Fibroblast of skin of right biceps (primary cell): ENCODE measurements around the gene SPACA7.

Source experiments
- DNase-seq: peaks from one replicate; pipeline ENCODE4 v3.0.0-alpha.2; 2013

The SPACA7 gene

DNA sequence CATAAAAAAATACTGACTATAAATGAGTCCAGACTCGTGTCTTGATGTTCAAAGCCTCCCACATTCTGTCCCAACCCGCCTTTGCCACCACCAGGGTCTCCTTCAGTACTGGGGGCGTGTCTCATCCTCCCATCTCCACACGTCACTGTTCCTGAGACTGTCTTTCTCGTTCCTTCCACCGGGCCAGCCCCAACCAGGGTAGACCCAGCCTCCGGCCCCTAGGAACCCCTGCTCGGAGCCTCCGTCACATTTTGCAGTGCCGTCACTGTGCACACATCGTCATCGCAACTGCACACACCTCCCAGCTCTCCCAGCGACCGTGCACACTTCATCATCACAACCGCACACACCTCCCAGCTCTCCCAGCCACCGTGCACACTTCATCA, 73.4 kb downstream of the SPACA7 start:
- no peak for DNase-seq

DNA sequence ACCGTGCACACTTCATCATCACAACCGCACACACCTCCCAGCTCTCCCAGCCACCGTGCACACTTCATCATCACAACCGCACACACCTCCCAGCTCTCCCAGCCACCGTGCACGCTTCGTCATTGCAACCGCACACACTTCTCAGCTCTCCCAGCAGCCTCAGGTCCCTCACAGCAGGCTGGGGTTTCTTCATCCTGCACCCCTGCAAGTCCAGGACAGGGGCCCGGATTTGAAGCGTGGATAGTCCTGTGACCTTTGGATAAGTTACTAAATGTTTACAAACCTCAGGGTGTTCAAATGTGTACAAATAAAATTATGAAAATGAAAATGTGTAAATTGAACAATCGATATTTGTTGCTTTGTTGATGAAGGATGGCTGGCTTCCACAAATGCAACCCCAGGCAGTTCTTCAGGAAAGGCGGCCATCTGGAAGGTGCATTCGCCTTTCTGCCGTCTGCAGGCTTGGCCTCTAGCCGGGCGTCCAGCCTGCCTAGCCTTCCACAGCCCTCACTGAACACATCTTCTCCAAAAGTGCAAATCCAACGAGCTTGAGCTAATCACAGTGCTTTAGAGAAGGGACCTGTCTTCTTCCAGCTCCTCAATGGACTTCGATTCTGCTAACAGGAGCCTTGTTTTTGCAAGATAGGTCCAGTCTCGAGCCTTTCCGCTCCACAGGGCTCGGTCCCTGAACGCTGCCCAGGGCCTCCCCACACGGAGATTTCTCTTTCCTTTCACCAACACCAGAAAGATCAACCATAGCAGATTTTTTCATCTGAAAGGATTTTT, 74.2 kb downstream of the SPACA7 start:
- no peak for DNase-seq

DNA sequence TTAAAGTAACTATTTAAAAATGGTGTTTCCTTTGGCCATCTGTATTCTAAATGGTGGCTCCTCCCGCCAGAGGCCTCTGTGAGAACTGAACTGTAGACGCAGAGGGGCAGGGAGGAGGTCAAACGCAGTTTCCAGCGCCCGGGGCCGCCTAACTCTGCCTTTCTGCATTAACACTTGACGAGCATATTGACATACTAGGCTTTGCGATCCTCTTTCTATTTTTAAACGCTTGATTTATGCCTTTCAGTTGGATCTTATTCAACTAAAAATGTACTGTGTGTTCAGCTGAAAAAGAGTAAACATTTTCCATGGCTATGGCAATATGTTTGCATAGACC, 74.7 kb downstream of the SPACA7 start:
- no peak for DNase-seq

DNA sequence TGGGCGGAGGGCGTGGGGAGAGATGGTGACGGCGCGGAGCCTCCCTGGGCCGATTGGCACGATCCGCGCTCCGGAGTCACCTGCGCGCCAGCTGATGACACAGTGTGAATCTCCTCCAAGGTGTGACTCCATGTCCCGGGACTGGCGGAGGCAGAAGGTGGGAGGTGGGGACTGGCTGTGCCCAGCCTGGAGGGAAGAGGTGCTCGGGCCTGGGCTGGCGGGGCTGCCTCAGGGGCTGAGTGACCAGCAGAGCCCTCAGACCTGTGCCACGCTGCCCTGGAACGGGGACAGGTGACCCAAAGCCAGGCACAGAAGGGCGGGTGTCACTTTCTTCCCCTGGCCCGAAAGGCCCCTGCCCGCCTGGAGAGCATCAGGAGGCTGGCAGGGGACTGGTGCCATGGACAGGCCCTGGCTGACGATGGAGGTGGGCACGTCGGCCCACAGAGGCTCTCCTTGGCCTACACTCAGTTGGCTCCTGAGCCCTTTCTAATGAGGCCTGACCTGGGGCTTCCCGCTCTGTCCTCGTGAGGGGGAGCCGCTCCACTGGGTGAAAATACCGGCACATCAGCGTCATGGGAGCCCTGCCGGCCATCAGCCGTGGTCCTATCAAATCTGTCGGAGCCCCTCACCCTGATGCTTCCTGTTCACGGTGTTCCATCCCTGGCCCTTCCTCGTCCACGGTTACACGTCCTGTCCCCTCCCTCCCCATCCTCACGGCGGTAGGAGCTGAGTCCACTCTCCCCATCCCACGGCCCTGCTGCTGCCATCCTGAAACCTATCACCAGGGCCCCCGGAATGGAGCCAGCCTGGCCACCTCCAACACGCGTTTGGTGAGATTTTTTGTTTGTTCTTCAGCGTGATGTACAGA, 75.6 kb downstream of the SPACA7 start:
- no peak for DNase-seq

DNA sequence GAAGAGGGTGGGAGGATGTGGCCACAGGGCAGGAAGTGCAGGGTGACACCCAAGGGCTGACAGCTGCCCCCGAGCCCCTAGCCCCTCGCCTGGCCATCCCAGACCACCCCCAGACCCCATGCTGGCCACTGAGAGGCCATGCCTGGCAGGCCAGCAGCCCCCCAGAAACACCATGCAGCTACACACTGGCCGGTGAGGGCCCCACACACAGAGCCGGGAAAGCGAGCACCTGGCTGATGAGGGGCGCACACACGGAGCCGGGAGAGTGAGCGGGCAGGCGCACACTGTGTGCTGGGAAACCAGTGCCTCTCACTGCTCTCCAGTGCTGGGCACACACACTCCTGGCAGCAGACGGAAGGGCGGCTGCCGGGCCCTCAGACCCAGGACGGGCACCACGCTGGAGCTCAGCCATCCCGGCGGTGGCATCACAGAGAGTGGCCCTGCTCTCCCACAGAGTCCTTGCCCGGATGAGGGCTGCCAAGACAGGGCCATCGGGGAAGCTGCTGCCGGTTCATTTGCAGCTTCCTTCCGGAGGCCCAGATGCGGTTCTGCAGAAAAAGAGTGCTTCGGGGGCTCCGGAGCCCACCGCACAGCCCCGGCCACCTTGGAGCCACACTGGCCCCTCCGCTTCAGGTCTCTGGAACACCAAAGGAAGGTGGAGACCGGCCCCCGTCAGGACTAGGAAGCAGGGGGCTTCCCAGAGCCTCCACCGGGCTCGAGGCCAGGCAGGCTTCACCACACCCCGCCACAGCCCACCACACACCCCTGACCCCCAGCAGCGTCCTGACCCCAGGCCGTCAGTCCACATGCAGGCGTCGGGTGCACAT, 76.4 kb downstream of the SPACA7 start:
- DNase-seq = no peak

DNA sequence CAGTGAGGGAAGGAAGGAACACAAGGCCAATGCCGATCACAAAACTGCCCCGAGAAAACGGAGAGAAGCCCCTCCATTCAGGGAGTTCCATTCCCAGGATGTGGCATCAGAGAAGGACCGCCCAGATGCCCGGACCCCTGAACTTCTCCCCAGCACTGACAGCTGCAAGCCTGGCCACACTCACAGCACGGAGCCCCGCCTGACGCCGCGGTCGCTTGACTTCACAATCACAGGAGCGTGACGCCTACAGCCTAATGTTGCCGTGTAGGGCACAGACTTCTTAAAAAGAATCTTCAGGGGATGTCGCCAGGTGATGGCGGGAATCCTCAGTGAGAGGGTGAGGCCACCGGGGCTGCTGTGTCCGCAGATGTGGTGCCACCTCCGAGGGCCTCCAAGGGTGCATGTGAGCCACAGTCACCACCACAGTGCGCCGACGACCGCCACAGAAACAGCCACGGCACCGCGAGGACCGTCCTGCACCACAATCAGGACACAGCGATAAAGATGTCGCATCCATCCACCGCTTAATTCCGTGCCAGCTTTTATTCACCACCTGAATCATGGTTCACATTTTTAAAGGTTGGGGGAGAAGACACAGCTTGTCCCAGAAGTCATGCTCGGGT, 77.2 kb downstream of the SPACA7 start:
- DNase-seq = no peak

DNA sequence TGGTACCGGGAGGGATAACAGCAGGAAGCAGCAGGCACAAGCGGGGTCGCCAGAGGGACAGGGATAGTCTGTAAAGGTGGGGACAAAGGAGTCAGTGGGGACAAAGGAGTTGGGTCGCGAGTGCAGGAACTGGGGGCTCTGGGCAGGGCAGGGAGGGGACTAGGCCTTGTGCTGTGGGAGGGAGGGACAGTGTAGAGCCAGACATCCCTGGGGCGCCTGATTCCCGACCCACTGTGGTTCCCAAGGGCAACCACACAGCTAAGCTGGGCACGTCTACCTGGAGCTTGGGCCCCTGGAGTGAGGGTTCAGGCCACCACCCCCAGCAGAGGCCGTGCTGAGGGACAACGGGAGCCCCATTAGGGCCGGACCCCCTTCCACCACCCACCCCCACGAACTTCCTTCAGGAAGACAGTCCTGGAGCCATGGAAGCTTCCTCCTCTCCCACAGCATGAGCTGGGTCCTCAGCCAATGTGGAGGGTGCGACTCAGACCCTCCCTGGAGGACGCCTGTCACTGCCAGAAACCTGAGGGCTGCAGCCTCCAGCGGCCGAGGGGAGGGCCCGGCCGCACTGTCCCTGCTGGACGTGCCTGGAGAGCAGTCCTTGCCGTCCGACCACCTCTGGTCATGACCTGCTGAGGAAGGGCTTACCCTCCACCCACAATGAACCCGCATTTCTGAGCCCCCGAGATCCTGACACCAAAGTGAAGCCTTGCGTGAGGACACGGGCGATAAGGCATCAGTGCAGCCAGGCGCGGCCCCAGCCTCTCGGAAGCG, 77.9 kb downstream of the SPACA7 start:
- DNase-seq = no peak

DNA sequence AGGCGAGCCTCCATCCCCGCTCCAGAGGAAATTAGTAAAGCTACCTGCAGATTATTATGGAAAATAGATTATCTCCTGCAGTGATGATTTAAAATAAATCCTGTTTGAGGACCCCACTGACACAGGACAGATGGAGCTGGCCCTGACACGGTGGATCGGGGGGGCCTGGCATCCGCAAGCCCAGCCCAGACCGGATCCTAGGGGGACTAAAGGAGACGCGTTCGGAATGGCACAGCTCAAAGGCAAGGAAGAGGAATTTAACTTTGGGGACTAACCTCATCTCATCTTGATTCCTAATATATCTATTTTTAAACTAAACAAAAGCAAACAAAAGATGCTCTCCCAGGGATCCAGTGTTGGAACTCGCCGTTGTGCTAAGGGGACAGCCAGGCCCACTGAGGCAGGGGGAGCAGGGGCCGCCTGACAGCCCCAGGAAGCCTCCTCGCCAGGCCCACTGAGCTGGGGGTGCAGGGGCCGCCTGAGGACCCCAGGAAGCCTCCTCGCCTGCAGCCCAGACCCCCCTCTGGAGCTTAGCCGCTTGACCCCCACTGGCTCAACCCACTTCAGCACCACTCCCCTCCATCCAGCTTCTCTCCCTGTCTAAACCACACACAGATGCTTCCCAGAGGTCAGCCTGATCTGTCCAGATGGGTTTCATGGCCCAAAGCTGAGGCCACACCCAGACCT, 78.6 kb downstream of the SPACA7 start:
- no peak for DNase-seq

DNA sequence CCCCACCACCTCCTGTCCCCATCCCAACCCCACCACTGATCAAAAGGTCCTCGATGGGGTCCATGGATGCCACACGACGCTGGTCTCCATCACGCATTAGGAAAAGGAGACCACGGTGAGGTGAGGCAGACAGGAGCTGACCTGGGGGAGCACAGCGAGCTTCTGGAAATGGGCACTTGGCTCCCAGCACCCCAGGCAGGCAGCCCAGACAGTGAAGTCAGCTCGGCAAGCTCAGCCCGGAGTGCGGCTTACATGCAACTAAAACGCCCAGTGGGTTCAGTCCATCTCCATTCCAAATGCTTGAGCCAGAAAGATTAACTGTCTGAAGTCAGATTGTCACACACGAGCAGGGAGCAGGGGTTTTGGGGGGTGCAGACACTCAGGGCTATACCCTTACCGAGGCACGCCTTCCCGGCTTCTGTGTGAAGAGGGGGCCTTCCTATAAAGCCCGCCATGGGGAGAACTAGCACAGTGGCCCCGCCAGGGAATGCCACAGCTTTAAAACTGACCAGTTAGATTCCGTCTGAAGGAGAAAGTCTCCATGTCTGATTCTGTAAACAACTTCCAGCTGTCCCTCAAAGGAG, 79.4 kb downstream of the SPACA7 start:
- DNase-seq = no peak

DNA sequence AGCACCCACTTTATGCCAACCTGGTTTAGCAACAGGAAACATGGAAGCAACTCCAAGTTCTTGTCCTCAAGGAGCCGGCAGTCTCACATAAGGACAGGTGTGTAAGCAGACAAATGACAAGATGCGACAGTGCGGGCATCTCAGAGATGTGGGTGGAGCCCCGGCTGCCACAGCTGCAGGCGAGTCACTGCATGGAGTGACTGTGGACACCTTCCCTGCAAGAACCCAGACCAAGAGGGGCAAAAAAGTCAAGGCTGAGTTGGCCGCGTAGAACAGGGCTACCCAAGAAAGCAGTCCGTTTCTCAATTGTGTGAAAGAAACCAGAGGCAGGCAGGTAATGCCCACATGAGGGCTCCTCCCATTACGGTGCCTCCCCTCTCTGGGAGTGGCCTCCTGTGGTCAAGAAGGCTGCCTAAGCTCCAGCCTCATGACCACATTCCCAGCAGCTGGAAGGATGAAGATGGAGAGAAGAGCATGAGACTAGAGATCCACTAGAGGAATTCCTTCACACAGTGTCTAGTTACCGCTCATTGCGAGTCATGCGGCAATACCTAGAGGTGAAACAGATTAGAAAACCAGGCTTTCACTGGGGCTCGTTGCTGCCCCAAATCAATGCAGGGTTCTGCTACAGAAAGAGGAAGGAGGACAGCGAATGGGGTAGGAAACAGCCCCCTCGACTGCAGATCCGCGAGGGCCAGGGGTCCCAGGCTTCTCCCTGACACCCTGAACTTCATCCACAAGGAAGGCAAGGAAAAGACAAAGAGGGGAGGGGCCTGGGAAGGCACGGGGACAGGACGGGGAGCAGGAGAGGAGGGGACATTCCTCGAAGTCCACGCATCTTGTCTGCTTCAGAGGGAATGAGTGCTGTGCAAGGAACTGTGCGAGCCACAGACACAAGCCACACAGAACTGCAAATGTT, 80.2 kb downstream of the SPACA7 start:
- no peak for DNase-seq

DNA sequence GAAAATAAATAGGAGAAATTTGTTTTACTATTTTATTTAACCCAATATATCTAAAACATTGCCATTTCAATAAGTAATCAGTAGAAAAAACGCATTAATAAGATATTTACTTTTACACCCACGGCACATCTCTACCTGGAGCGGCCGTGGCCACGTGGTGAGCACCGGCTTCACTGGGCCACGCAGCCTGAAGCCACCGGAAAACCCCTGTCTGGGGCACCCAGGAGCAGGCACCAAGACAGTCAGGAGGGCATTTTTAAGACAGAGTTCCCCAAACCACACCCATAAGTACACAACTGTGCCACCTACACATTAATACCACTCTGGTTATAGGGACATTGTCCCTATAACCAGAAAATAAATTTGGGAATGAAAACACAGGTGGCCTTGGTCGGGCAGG, 80.9 kb downstream of the SPACA7 start:
- no peak for DNase-seq

DNA sequence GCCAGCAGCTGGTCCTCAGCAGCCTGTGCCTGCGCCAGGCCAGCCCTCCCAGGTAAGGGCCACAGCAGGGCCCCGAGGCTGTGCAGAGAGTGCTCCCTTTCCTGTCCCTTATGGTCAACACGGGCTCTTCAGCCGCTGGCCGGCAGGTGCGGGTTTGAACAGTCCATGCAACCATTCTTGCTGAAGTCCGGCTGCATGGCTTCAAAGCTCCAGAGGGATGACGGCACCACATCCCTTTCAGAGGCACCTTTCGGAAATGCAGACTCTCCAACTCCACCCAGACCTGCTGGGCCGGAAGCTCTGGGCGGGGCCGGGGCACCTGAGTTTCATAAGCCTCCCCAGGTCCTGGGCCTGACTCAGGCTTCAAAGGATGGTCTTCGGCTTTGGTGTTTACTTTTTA, 81.3 kb downstream of the SPACA7 start:
- no peak for DNase-seq

DNA sequence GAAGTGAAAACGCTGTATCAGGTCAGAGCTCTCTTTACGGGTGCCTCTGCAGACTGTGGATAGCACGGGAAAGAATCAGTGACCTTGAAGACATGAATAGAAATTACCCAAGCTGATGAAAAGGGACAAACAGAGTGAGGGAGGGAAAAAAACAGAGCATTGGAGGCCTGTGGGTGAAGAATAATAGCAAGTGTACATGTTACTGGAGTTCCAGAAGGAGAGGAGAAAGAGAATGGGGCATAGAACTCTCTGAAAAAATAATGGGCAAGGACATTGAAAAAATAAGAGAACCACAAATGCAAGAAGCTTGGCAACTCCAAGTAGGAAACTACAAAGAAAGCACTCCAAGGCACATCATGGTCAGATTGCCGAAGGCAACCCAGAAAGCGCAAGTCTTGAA, 86.3 kb downstream of the SPACA7 start:
- DNase-seq = no peak

DNA sequence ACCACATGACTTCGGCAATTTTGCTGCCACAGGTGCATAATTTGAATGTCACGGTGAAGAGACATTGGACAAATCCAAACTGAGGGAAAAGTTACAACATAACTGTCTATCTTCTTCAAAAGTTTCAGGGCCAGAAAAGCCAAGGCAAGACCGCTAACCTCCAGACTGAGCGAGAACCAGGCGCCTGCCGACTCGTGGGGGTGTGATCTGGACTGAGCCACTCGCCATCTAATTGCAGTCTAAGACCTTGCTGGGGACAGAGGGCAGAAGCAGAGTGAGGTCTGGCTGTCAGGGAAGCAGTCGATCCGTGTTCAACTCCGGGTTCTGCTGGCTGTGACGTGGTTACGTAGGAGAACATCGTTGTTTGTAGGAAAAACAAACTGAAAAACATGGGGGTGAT, 88.6 kb downstream of the SPACA7 start:
- no peak for DNase-seq

DNA sequence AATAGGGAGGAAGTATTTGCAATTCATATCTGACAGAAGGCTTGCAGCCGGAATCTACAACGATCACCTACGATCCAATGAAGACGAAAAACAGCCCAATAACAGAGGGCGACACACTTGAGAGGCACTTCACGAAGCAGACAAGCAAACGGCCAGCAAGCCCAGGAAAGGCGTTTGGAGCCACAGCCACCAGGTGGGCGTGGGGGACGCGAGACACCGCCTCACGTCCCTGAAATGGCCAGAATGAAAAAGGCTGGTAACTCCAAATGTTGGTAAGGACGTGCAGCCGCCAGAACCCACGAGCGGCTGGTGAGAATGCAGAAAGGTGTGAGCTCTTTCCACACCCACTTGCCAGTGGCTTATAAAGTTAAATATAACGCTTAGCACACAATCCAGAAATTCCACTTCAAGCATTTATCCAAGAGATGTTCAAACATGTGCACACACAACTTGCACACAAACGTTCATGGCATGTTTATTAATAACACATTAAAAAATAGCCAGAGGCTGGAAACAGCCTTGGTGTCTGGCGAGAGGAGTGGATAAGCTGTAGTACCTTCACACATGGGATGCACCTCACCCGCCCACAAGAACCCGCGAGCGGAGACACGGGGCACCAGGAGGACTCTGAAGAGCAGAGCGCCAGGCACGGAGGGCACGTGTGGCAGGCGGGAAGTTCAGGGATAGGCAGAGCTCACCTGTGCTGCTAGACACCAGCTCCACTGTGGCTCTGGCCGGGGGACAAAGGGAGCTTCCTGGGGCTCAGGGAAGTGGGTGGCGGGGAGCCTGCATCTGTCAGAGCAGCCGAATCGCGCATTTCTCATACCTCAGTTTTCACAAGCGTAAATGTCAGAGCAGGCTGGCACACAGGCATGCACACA, 89.3 kb downstream of the SPACA7 start:
- no peak for DNase-seq

DNA sequence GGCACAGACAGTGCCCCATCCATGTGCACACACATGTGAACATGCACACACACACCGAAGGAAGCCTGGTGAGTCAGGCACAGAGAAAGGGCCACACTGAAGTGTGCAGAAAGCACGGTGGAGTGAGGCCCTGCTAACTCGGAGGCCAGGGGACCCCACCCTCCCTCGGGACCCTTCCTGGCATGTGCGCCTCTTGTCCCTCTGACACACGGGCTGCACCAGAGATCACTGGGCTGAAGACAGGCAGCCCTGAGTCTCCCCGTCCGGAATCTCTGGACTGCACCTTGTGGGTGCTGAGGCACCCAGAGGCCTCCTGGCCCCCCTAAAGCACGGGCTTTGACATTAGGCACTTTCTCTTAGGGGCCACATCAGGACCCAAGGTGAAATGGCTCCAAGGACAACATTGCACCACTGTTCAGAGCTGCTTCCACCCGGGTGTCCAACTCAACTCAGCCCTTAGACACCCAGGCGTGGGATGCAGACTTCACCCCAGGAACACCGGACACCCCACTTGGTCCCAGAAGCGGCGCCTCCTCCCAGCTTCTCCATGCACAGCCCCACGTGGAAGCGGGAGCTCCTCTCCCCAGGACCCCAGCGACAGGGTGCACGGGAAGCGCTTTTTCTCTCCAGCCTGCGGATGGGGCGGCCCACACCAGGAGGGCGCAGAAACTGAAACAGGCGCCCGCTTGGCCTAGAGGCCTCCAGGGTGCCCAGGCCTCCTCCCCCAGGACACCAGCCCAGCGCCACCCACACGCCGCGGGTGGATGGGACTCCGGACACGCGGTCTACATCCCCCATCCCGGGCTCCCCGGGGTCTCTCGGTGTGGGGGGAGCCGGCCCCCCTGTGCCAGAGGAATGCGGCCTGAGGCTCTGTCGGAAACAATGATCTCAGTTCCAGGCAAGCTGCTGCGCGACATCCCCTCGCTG, 90.2 kb downstream of the SPACA7 start:
- DNase-seq = no peak

DNA sequence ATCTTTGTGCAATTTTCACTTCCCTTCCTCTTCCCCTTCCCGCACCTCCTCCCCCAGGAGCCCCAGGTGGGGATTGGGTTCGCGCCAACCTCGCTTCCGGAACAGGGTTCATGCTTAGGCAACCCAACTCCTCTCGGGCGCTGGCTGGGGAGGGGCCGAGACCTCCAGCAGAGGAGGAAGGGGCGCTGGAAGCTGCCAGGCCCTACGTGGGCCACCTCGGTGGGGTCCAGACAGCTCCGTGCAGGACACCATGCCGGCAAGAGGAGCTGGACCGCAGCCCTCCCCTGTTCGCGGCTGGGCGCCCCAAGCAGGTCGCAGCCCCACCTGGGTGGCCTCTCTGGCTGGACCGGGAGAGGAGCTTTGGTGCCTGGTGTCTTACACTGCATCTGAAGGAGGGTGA, 91.1 kb downstream of the SPACA7 start:
- DNase-seq = no peak

DNA sequence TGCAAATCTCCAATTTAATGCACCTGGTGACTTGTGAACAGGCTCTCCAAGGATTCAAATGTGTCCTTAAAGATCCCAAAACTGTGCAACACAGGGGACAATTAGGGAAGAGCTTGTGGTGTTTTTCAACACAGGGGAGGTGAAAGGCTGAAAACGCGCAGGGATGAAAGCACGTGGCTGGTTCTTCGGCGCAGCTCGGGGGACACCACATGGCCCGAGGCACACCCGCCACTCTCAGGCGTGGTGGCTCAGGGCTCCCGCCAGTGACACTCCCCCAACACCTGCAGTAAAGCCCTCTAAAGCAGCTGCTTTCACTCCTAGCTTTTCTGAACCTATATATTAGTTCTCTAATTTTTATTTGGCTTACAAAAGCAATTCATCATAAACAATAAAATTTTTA, 91.9 kb downstream of the SPACA7 start:
- no peak for DNase-seq
